Endothelial cell of umbilical vein (primary cell): ENCODE data around the gene USB1. TPM values are rescaled to one million over a fixed set of nuclear protein-coding genes. Genes with fewer than 3 reads are reported as not detected.

ENCODE experiments used
- BruUV-seq: library from RNA; stranded (reverse); fragments of 400-500 nt; replicated peaks from 2 replicates; lab custom pipeline; 2021; lab: Mats Ljungman, UMichigan
- CTCF ChIA-PET: fragments of 300-600, 350-600 bp; sonication (Branson Sonifier 250); formaldehyde crosslinking; loops from one replicate; lab custom pipeline; 2021; ENCODE audit warnings: antibody characterized with exemption, inconsistent platforms; lab: Charles Lee
- POLR2A ChIA-PET: fragments of 300-600, 350-600 bp; sonication (Branson Sonifier 250); formaldehyde crosslinking; loops from one replicate; lab custom pipeline; 2021; ENCODE audit warnings: antibody characterized with exemption, inconsistent platforms; lab: Charles Lee
- DNase-seq: peaks from one replicate; pipeline ENCODE4 v3.0.0-alpha.2; 2011; ENCODE audit warnings: low read depth, low spot score
- FAIRE-seq: peaks from 2 replicates; lab custom pipeline; 2011; peaks lifted over from hg19 to GRCh38; lab: Jason Lieb, UNC
- H2AFZ ChIP-seq: 2 replicates; pipeline ENCODE4 v1.6.0; 2012; ENCODE audit warnings: low read depth, low read length, control low read depth, inconsistent platforms
- H3K27ac ChIP-seq: 2 replicates; pipeline ENCODE4 v1.5.1; 2011; ENCODE audit warnings: low read depth, mild to moderate bottlenecking, control low read depth, low read length, moderate library complexity; ENCODE audit not compliant: insufficient read depth
- H3K27me3 ChIP-seq, 2 experiments: 2 replicates each; pipeline versions ENCODE4 v1.6.0 to v1.6.1; 2011; ENCODE audit warnings: low read length in 2 of 2, mixed read lengths in 1 of 2; ENCODE audit not compliant: control insufficient read depth in 2 of 2, insufficient read depth in 2 of 2
- H3K36me3 ChIP-seq, 2 experiments: 2 replicates in 1 of 2; 3 replicates in 1 of 2; pipeline ENCODE4 v1.5.1; 2011; ENCODE audit warnings: low read length in 2 of 2, mild to moderate bottlenecking in 1 of 2, moderate library complexity in 1 of 2; ENCODE audit not compliant: control insufficient read depth in 2 of 2, insufficient read depth in 2 of 2; ENCODE audit errors: extremely low read depth in 1 of 2
- H3K4me1 ChIP-seq: 3 replicates; pipeline ENCODE4 v1.5.1; 2011; ENCODE audit warnings: mild to moderate bottlenecking, low read length; ENCODE audit not compliant: control insufficient read depth, insufficient read depth; ENCODE audit errors: extremely low read depth
- H3K4me2 ChIP-seq: 2 replicates; pipeline ENCODE4 v1.6.1; 2011; ENCODE audit warnings: low read length, control low read depth, mixed read lengths; ENCODE audit not compliant: insufficient read depth
- H3K4me3 ChIP-seq, 3 experiments: fragments of 200-600 bp in 1 of 3; sonication (generic), shearing (Covaris generic) in 1 of 3; replicated peaks in 1 of 3; 2 replicates each; pipeline ENCODE4 v1.5.1; 2011 to 2016; ENCODE audit warnings: control low read depth in 3 of 3, low read length in 3 of 3, mild to moderate bottlenecking in 2 of 3, inconsistent platforms in 1 of 3, low read depth in 1 of 3, moderate library complexity in 1 of 3; ENCODE audit not compliant: insufficient read depth in 1 of 3
- H3K79me2 ChIP-seq: 2 replicates; pipeline ENCODE4 v1.6.0; 2012; ENCODE audit warnings: low read length, inconsistent platforms; ENCODE audit not compliant: control insufficient read depth, insufficient read depth
- H3K9ac ChIP-seq: replicated peaks from 2 replicates; pipeline ENCODE3; 2011; ENCODE audit warnings: low read length, control low read depth; ENCODE audit not compliant: insufficient read depth; ENCODE audit errors: extremely low read depth
- H3K9me1 ChIP-seq: replicated peaks from 3 replicates; pipeline ENCODE4 v1.6.0; 2011; ENCODE audit warnings: mild to moderate bottlenecking, low read length; ENCODE audit not compliant: control insufficient read depth, insufficient read depth; ENCODE audit errors: extremely low read depth
- H3K9me3 ChIP-seq: replicated peaks from 2 replicates; pipeline ENCODE4 v1.5.1; 2012; ENCODE audit warnings: low read length, inconsistent platforms; ENCODE audit not compliant: control insufficient read depth, insufficient read depth
- H4K20me1 ChIP-seq: replicated peaks from 2 replicates; pipeline ENCODE3; 2011; ENCODE audit warnings: mild to moderate bottlenecking, low read length; ENCODE audit not compliant: control insufficient read depth, insufficient read depth; ENCODE audit errors: extremely low read depth
- EZH2 ChIP-seq: IDR thresholded peaks from 2 replicates; pipeline ENCODE4 v1.6.1; 2012; ENCODE audit warnings: borderline replicate concordance, low read depth, mild to moderate bottlenecking, moderate library complexity, low read length, inconsistent platforms; ENCODE audit not compliant: severe bottlenecking
- FOS ChIP-seq: IDR thresholded peaks from 2 replicates; pipeline ENCODE4 v1.6.1; 2011; ENCODE audit warnings: mild to moderate bottlenecking, low read length, moderate library complexity, borderline replicate concordance; ENCODE audit not compliant: insufficient read depth
- GATA2 ChIP-seq: IDR thresholded peaks from 2 replicates; pipeline ENCODE4 v1.7.0; 2011; ENCODE audit warnings: low read depth, mild to moderate bottlenecking, moderate library complexity, mixed read lengths, low read length; ENCODE audit not compliant: insufficient read length, insufficient read depth
- JUN ChIP-seq: IDR thresholded peaks from 2 replicates; pipeline ENCODE4 v1.6.1; 2011; ENCODE audit warnings: borderline replicate concordance, low read depth; ENCODE audit not compliant: insufficient read length, insufficient read depth
- MYC ChIP-seq: IDR thresholded peaks from one replicate; pipeline ENCODE4 v1.6.1; 2011; ENCODE audit warnings: mild to moderate bottlenecking, low read depth, low read length
- POLR2A ChIP-seq: IDR thresholded peaks from 2 replicates; pipeline ENCODE4 v1.6.1; 2012; ENCODE audit warnings: low read depth, mild to moderate bottlenecking, control low read depth, low read length
- POLR2AphosphoS5 ChIP-seq: IDR thresholded peaks from 2 replicates; pipeline ENCODE4 v1.6.1; 2012; ENCODE audit warnings: low read depth, mild to moderate bottlenecking, control low read depth, low read length, moderate library complexity; ENCODE audit not compliant: insufficient read depth
- dilution Hi-C: fragments of 300-500 bp; cut with MboI; formaldehyde crosslinking; loops from one replicate; pipeline ENCODE4 v1.15.0; 2019; ENCODE audit warnings: low sequenced_read_pairs; ENCODE audit not compliant: extremely low pct_ligation_motif_present
- intact Hi-C: fragments of 100-400 bp; cut with micrococcal nuclease; formaldehyde crosslinking; loops from one replicate; pipeline ENCODE4 v1.10.0; 2022
- polyA plus RNA-seq, 4 experiments: library from polyadenylated mRNA; depleted of rRNA in 3 of 4; stranded (reverse) in 3 of 4; unstranded in 1 of 4; fragments of >200 nt; gene quantifications; 2 replicates each; pipeline versions ENCODE4 v1.2.1 to v1.2.3, GENCODE V29; 2011 to 2012; ENCODE audit warnings: missing spikeins in 1 of 4
- total RNA-seq: library from RNA; stranded (reverse); gene quantifications from 2 replicates; pipeline ENCODE4 v1.2.3, GENCODE V29; 2021
- TF ChIP-seq, protein P1 (sequence below), 2 donors: IDR thresholded peaks; 1 replicate in 1 of 2; 2 replicates in 1 of 2; pipeline ENCODE4 v1.5.1; 2011; ENCODE audit warnings: low read length in 2 of 2, mild to moderate bottlenecking in 2 of 2, moderate library complexity in 2 of 2, control low read depth in 1 of 2, inconsistent platforms in 1 of 2, low read depth in 1 of 2; ENCODE audit not compliant: insufficient read depth in 1 of 2; ENCODE audit errors: extremely low read depth in 1 of 2
- TF ChIP-seq, protein P2 (sequence below): IDR thresholded peaks from 2 replicates; pipeline ENCODE4 v1.6.1; 2011; ENCODE audit not compliant: insufficient read depth, insufficient read length

USB1 gene
- total and polyA plus RNA-seq, 2 donors (not counting 3 experiments of a cell fraction or from before 2014, with no cell fraction given): 64.6 to 83.8 TPM

DNA sequence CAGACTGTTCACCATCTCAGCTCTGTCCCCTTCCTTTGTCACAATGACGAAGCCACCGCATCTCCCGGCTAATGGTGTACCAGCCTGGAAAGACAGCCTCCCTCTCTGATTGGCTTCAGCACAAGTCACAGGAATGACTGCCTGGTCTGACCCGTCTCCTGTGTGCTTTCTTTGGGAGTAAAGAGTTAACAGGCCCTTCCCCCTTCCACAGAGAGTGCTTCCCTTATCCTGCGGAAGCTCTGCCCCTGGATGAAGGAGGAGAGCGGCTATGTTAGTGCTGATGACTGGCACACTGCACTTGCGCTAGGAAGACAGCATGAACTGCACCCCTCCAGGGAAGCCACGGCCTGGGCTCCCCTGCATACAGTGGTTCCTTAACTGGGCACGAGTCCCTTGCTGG, 11.3 kb downstream of the USB1 start:
- no peak overlapping the region for H3K27ac ChIP-seq
- TF ChIP-seq, protein P1, sequence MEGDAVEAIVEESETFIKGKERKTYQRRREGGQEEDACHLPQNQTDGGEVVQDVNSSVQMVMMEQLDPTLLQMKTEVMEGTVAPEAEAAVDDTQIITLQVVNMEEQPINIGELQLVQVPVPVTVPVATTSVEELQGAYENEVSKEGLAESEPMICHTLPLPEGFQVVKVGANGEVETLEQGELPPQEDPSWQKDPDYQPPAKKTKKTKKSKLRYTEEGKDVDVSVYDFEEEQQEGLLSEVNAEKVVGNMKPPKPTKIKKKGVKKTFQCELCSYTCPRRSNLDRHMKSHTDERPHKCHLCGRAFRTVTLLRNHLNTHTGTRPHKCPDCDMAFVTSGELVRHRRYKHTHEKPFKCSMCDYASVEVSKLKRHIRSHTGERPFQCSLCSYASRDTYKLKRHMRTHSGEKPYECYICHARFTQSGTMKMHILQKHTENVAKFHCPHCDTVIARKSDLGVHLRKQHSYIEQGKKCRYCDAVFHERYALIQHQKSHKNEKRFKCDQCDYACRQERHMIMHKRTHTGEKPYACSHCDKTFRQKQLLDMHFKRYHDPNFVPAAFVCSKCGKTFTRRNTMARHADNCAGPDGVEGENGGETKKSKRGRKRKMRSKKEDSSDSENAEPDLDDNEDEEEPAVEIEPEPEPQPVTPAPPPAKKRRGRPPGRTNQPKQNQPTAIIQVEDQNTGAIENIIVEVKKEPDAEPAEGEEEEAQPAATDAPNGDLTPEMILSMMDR (IDR thresholded peaks at IDR 0.05; ENCODE audit: extremely low read depth in 1 of 2, insufficient read depth in 1 of 2, low read depth in 1 of 2, low read length in 2 of 2): no peak
- TF ChIP-seq, protein P2, sequence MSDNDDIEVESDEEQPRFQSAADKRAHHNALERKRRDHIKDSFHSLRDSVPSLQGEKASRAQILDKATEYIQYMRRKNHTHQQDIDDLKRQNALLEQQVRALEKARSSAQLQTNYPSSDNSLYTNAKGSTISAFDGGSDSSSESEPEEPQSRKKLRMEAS: no peak
- H3K79me2 ChIP-seq: no peaks in the 10 kb centered on the region
- ChIA-PET POLR2A (no interaction called here), CTCF (interaction anchor here (1.3 kb wide), 1 partner anchor 109 kb away, joined by 5 read pairs; no protein-coding TSS in a partner anchor)
- no peak overlapping the region for H2AFZ ChIP-seq
- peaks cover 8 to 20% of the 10 kb centered on the region in 2 experiments for H3K36me3 ChIP-seq
- H3K9me1 ChIP-seq: no peaks in the 10 kb centered on the region
- intact Hi-C loops (no loop called here), dilution Hi-C loops (no loop called here)
- peaks cover 3% of the 10 kb centered on the region for H3K4me1 ChIP-seq
- FAIRE-seq (no peak), DNase-seq (no peak)
- no peaks in the 10 kb centered on the region for H4K20me1 ChIP-seq
- BruUV-seq: no TSS peak
- no peak overlapping the region for H3K4me3 ChIP-seq
- no peak overlapping the region for H3K9ac ChIP-seq
- no peaks in the 10 kb centered on the region for H3K9me3 ChIP-seq
- no peak overlapping the region for H3K4me2 ChIP-seq
- H3K27me3 ChIP-seq: no peaks in the 10 kb centered on the region

DNA sequence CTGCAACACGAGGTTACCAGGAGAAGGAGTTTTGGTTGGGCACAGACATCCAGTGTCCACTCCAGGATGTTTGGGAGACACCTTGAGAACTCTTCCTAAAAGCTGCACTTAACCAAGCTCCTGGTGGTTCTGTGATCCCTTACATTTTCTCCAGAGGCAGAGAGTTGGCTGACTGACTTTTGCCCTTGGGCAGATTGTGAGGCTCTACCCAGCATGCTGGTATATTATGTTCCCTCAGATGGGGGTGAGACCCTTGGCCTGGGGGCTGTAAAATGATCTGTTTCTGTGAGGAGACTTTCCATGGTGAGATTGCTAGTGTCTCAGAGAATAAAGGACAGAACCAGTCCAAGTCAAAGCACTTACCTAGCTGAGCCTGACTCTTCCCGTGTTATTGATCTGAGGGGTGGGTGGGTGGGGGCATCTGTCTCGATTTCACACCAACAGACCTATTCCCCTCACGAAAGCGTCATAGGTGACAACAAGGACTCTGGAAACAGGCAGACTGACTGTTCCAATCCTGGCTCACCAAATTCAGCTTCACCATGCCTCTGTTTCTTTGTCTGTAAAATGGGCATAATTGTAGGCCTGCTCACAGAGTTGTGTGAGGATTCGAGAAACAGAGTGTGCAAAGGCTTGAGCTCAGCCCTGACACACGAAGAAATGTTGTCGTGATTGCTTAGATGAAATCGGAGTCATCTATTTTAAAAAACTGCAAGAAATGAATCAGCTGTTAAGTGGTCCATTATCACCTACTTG, 12.2 kb downstream of the USB1 start:
- H3K9me1 ChIP-seq: no peaks in the 10 kb centered on the region
- FAIRE-seq (no peak), DNase-seq (no peak)
- H3K36me3 ChIP-seq: peaks cover 8 to 20% of the 10 kb centered on the region in 2 experiments
- CTCF ChIA-PET: interaction anchor here (1.0 to 1.7 kb wide), 4 partner anchors 8 to 116 kb away, joined by 3 to 5 read pairs (median 4); partner anchors contain the start of gene CFAP20
- peaks cover 3% of the 10 kb centered on the region for H3K4me1 ChIP-seq
- dilution Hi-C loops (no loop called here), intact Hi-C loops (no loop called here)
- H3K27me3 ChIP-seq: no peaks in the 10 kb centered on the region
- no peak overlapping the region for H3K4me3 ChIP-seq
- no peak overlapping the region for H3K4me2 ChIP-seq
- no peak overlapping the region for H3K27ac ChIP-seq
- no peaks in the 10 kb centered on the region for H4K20me1 ChIP-seq
- BruUV-seq: no TSS peak
- no peaks in the 10 kb centered on the region for H3K79me2 ChIP-seq
- no peak overlapping the region for H2AFZ ChIP-seq
- POLR2A ChIA-PET: no interaction called here
- H3K9me3 ChIP-seq: no peaks in the 10 kb centered on the region
- H3K9ac ChIP-seq: no peak overlapping the region
- TF ChIP-seq, protein P1 (IDR thresholded peaks at IDR 0.05; ENCODE audit: extremely low read depth in 1 of 2, insufficient read depth in 1 of 2, low read depth in 1 of 2, low read length in 2 of 2): no peak
- TF ChIP-seq POLR2AphosphoS5: no peak
- TF ChIP-seq JUN: no peak
- TF ChIP-seq GATA2: no peak
- TF ChIP-seq POLR2A: no peak
- TF ChIP-seq, protein P2: no peak
- TF ChIP-seq FOS: no peak
- TF ChIP-seq EZH2: no peak
- TF ChIP-seq MYC: no peak
